ENCODE results near the gene CPA1. TPM values are rescaled to one million over a fixed set of nuclear protein-coding genes. Genes with fewer than 3 reads are reported as not detected.

CPA1 gene
- total and polyA plus RNA-seq, 2 of the 13 experiments (the other 11 are each of a cell fraction or from before 2014, with no cell fraction given), result 0.20 to 0.58 TPM

DNA sequence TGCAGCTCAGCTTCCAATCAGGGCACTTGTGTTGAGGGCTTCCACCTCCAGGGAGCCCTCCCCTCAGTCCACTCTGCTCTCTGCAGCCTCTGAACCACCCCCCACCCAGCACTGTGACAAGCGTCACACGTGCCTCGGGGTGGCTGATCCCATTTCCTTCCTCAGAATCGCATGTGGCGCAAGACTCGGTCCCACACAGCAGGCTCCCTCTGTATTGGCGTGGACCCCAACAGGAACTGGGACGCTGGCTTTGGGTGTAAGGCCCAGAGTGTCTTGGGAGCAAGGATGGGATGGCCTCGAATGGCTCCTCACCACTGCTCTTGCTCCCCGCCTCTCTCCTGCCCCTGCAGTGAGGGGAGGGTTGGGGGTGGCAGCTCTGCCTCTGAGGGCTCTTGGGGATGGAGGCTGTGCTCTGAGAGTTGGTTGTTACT lies 4.1 kb downstream of the CPA1 start:
- no peak for DNase-seq (ENCODE audit: low spot score)
- no TSS peak for BruUV-seq (replicated peaks)
- Histone ChIP-seq H3K4me2 (ENCODE audit: low read depth, low read length) (no peak overlapping the region), H3K4me1 (ENCODE audit: insufficient read depth, low read length) (peaks cover 31% of the 10 kb centered on the region), H2AFZ (ENCODE audit: low read length) (no peak overlapping the region), H4K20me1 (ENCODE audit: insufficient read depth, low read length) (no peaks in the 10 kb centered on the region), H3K79me2 (ENCODE audit: insufficient read depth, low read length) (no peaks in the 10 kb centered on the region), H3K9ac (ENCODE audit: insufficient read depth, low read depth, low read length) (no peak overlapping the region), H3K9me3 (ENCODE audit: low read length) (no peaks in the 10 kb centered on the region), H3K4me3 (replicated peaks in 1 of 3; ENCODE audit: insufficient read depth in 1 of 3, low read depth in 2 of 3, low read length in 3 of 3) (no peak overlapping the region), H3K27ac (ENCODE audit: extremely low read length, insufficient read depth, low read length) (no peak overlapping the region), H3K27me3 (ENCODE audit: control insufficient read depth in 1 of 2, insufficient read depth in 2 of 2, low read length in 2 of 2) (peaks cover 4 to 13% of the 10 kb centered on the region in 2 experiments; a peak in 2 of 5 replicates), H3K36me3 (replicated peaks in 1 of 2; ENCODE audit: control insufficient read depth in 1 of 2, insufficient read depth in 2 of 2, low read length in 2 of 2) (no peaks in the 10 kb centered on the region)
- POLR2A ChIA-PET, result no interaction called here
- intact Hi-C loops (cut with micrococcal nuclease; ENCODE audit: unreplicated experiment), result no loop called here
- no peak for ATAC-seq
- in situ Hi-C loops (cut with HindIII; ENCODE audit: extremely low pct_ligation_motif_present, low pct_unique_long_range_greater_than_20kb), result no loop called here
- 53% methylated on average over 8 of the region's 10 CpGs for WGBS (ENCODE audit: low lambda C conversion rate)
- CTCF ChIA-PET (ENCODE audit: low intra/inter-chr PET ratio, low total read pairs), result no interaction called here
- TF ChIP-seq, protein P1, sequence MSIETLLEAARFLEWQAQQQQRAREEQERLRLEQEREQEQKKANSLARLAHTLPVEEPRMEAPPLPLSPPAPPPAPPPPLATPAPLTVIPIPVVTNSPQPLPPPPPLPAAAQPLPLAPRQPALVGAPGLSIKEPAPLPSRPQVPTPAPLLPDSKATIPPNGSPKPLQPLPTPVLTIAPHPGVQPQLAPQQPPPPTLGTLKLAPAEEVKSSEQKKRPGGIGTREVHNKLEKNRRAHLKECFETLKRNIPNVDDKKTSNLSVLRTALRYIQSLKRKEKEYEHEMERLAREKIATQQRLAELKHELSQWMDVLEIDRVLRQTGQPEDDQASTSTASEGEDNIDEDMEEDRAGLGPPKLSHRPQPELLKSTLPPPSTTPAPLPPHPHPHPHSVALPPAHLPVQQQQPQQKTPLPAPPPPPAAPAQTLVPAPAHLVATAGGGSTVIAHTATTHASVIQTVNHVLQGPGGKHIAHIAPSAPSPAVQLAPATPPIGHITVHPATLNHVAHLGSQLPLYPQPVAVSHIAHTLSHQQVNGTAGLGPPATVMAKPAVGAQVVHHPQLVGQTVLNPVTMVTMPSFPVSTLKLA (IDR thresholded peaks at IDR 0.05), result peak; percentile 16; the same call in 1 of the 2 replicates
- TF ChIP-seq RFX5 (IDR thresholded peaks at IDR 0.05; ENCODE audit: low read depth, low read length), result no peak
- TF ChIP-seq, protein P2, sequence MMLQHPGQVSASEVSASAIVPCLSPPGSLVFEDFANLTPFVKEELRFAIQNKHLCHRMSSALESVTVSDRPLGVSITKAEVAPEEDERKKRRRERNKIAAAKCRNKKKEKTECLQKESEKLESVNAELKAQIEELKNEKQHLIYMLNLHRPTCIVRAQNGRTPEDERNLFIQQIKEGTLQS (CRISPR knock-in tag; IDR thresholded peaks at IDR 0.05), result no peak
- TF ChIP-seq ZNF549 (CRISPR knock-in tag; IDR thresholded peaks at IDR 0.05), result no peak
- TF ChIP-seq ZNF510 (CRISPR knock-in tag; IDR thresholded peaks at IDR 0.05; ENCODE audit: low read depth), result no peak
- TF ChIP-seq, protein P3, sequence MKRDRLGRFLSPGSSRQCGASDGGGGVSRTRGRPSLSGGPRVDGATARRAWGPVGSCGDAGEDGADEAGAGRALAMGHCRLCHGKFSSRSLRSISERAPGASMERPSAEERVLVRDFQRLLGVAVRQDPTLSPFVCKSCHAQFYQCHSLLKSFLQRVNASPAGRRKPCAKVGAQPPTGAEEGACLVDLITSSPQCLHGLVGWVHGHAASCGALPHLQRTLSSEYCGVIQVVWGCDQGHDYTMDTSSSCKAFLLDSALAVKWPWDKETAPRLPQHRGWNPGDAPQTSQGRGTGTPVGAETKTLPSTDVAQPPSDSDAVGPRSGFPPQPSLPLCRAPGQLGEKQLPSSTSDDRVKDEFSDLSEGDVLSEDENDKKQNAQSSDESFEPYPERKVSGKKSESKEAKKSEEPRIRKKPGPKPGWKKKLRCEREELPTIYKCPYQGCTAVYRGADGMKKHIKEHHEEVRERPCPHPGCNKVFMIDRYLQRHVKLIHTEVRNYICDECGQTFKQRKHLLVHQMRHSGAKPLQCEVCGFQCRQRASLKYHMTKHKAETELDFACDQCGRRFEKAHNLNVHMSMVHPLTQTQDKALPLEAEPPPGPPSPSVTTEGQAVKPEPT (CRISPR knock-in tag; IDR thresholded peaks at IDR 0.05; ENCODE audit: low read depth), result no peak
- no peak for TF ChIP-seq POLR2G (IDR thresholded peaks at IDR 0.05; ENCODE audit: low read depth, low read length)
- no peak for TF ChIP-seq RFX3 (CRISPR knock-in tag; IDR thresholded peaks at IDR 0.05)
- no peak for TF ChIP-seq KLF13 (CRISPR knock-in tag; IDR thresholded peaks at IDR 0.05)
- no peak for FAIRE-seq
